CD1c-positive myeloid dendritic cell (primary cell): ENCODE results near the gene MTPN.

Experiments used
- DNase-seq: peaks from one replicate; pipeline ENCODE4 v3.0.0-alpha.2; 2016; ENCODE audit errors: extremely low spot score

Gene MTPN, protein sequence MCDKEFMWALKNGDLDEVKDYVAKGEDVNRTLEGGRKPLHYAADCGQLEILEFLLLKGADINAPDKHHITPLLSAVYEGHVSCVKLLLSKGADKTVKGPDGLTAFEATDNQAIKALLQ

DNA sequence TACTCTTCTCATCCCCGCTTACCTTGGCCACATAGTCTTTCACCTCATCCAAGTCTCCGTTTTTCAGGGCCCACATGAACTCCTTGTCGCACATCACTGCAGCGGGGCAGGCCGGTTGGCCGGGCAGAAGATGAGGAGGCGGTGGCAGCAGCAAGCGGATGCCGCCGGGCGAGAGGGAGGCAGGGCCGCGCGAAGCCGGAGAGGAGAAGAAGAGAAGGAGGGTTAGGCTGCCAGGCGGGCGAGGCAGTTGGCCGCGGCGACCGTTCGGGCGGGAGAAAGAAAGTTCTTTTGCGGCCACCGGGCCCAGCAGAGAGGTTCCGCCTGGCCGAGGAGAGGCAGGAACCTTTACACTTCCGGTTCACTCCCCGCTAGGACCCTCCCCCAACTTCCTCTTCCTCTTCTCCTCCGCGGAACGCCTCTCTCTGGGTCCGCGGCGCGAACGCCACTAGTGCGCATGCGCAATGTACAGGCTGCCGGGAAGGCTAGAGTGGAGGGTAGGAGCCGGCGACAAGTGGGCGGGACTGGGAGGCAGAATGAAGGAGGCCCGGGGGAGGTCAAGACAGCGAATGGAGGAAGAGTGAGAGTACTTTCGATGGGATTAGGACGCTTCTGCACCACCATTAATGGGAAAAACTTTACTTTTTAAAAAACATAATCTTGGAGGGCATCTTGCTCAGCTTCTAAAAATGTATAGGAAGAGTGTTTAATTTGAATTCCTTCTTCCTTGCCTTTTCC is at the start of gene MTPN:
Gene MTPN (minus strand): TSS at position 353 of the 735 bp plus-strand sequence. CDS start 259 bp downstream, at position 94.
- DNase-seq, result peak; percentile 99

DNA sequence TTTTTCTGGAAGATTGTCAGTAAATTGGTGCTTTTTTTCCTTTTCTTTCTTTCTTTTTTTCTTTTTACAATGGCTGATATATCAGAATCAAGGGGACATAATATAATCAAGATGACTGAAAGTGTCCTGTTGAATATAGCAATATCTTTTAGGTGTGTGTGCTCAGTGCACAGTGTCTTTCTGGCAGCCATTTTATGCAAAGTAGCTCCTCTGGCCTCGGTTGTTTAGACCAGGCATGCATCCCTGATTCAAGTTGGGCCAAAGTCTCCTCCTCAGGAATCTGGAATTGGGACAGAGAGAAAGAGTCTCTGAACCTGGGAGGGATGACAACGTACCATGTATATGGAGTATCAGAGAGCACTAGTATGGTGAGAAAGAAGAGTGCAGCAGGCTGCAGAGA is 49.0 kb upstream of the MTPN start:
- DNase-seq, result no peak

GRCh38 chr7:136023134-136023869 is 46.1 kb upstream of the MTPN start:
- DNase-seq, result no peak

DNA sequence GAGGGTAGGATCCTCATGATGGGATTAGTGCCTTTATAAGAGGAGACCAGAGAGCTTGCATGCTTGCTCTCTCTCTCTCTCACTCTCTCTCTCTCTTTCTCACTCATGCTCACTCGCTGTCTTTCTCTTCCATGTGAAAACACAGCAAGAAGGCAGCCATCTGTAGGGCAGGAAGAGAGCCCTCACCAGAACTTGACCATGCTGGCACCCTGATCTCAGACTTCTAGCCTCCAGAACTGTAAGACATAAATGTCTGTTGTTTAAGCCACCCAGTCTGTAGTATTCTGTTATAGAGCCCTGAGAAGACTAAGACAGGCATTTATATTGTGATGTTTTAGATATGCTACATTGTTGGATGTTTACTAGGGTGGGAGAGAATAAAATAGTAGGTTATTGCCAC is 43.4 kb upstream of the MTPN start:
- DNase-seq, result no peak

DNA sequence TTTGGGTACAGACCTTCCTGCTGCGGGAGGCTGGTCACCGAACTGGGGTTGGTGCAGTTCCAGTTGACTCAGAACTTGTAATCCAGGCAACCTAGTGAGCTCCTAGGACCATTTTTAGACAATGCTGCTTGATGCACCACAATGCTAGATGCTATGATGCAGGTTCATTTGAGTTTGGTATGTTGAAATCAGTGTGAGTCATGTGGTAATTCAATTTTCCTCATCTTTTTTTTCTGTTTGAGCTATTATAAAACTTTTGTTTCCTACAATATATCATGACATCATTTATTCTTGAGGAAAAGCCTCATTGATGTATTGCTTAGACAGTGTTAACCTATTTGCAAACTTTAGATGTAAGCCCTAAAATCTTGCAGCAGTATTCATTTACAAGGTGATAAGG is 40.9 kb upstream of the MTPN start:
- DNase-seq, result no peak

DNA sequence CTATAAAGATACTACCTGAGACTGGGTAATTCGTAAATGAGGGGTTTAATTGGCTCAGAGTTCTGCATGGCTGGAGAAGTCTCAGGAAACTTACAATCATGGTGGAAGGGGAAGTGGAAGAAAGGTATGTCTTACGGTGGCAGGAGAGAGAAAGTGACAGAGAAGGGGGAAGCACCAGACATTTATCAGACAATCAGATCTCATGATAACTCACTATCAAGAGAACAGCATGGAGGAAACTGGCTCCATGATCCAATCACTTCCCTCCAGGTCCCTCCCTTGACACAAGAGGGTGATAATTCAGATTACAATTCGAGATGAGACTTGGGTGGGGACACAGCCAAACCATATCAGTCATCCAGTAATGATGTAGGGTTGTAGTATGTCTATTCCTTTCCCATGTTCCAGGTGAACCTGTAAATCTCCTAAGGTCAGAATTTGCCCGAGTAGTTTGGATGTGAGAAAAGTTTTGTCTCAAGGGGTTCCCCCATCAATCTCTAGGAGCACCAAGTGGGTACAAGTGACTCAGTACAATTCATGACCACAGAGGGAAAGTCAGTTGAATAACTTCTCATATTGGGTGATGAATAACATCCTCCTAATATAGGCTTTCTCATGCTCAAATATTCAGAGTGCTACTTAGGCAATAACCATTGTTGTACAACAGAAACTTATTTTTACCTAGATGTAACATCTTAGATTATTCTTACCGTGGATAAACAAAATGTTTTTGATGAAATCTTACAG is 39.7 kb upstream of the MTPN start:
- DNase-seq, result no peak

DNA sequence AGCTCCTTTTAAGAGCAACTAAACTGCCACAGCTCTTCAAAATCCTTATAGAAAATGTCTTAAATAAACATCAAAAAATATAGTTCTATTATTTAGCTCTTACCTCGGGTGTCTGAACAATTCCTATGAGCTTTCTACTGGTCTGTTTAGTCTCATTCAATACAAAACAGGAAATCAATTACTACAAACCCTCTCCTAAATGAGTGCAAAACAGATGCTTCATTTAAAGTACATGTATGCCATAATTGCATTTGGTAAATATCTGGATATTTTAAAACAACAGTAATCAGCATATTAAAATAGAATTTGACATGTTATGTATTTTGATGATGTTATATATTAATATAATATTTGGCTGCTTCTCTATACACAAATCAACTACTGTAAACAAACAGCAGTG is 38.5 kb upstream of the MTPN start:
- DNase-seq, result no peak

GRCh38 chr7:136014659-136015058 is 37.5 kb upstream of the MTPN start:
- no peak for DNase-seq

DNA sequence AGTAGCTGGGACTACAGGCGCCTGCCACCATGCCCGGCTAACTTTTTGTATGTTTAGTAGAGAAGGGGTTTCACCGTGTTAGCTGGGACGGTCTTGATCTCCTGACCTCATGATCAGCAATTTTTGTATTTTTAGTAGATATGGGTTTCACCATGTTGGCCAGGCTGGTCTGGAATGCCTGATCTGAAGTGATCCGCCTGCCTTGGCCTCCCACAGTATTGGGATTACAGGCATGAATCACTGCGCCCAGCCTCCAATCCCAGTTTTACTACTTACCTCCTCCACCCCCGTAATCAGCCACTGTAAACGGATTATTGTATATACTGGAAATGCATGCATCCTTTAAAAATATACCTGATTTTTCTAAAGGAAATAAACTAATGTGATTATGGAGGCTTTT is 35.1 kb upstream of the MTPN start:
- no peak for DNase-seq

DNA sequence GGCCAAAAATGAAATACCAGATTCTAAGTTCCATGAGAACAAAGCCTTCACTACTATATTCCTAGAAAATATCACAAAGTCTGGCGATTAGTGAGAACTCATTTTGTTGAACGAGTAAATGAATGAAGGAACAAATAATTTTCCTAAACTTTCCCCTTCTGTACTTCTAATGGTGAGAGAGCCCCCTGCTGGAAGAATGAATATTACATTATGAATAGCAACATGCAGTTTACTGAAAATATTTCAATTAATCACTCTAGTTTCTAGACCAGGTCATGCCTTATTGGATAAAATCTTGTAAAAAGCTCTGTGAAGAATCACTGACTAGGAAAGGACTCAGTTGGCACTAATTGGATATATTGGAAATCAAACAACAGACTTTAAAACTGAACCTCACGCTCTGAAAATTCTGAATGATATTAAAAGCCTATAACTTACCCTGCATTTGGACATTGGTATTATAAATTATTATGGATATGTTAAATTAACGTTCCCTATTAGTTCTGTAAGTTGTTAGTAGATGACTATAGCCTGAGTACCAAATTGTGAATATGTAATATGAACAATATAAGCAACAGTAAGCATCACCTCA is 32.4 kb upstream of the MTPN start:
- DNase-seq, result peak; percentile 68

DNA sequence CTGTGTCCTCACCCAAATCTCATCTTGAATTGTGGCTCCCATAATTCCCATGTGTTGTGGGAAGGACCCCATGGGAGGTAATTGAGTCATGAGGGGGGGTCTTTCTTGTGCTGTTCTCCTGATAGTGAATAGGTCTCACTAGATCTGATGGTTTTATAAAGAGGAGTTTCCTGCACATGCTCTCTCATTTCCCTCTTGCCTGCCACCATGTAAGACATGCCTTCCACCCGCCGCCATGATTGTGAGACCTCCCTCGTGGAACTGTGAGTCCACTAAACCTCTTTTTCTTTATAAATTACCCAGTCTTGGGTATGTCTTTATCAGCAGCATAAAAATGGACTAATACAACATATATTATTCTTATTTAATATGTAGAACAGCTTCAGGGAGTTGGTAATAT is 29.0 kb upstream of the MTPN start:
- DNase-seq, result no peak

DNA sequence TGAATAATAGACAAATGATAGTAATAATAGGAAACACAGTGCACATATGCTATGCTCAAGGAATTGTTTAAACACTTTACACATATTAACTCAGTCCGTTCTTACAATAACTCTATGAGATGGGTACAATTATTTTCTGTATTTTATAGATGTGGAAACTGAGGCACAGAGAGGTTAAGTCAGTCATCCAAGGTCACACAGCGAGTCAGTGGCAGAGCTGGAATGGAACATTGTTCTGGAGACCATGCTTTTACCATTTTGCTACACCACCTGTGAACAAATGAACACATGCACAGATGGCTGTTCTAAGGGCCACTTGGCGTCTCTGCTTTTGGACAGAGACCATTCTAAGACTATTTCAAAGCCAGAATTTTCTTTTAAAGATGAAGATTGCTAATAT is 26.9 kb upstream of the MTPN start:
- DNase-seq, result no peak

DNA sequence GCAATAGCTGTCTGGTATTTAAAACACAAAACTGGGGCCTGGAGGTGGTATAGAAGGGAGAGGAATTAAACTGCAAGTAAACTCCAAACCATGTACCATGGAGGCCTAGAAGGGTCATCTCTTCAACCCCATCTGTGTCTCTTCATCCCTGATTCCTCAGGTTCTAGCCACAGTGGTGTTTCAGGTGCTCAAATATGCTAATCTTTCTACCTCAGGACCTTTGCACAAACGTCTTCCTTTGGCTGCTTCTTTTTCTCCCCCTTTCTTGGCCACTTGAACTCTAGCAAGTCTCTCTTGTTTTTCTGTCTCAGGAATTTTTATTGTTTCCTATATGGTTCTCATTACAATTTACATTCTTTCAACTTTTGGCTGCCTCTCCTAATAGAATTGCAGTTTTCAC is 25.6 kb upstream of the MTPN start:
- no peak for DNase-seq

- DNase-seq, result no peak
Observed at GRCh38 chr7:136000288-136000913, 23.2 kb upstream of the MTPN start.

DNA sequence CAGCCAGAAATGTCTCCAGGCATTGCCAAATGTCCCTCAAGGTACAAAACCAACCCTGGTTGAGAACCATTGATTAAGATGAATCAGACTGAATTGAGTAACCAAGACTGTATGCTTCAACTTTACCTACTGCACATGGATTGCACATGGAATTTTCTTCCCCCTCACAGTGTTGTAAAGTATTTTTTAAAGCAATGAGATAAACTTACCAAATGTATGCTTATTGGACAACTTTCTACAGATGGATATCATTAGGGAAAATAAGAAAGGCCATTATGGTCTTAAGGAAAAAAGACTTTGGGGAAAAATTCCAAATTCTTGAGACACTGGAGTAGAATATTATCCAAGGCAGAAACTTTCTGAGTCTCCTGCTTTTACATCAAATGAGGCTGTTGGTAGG is 20.9 kb upstream of the MTPN start:
- DNase-seq, result no peak

- DNase-seq, result no peak
Observed at GRCh38 chr7:135995748-135996147, 18.6 kb upstream of the MTPN start.

GRCh38 chr7:135994466-135995205 is 17.5 kb upstream of the MTPN start:
- no peak for DNase-seq

- no peak for DNase-seq
Observed at GRCh38 chr7:135993950-135994349, 16.8 kb upstream of the MTPN start.

- no peak for DNase-seq
Observed at GRCh38 chr7:135991906-135992305, 14.7 kb upstream of the MTPN start.

DNA sequence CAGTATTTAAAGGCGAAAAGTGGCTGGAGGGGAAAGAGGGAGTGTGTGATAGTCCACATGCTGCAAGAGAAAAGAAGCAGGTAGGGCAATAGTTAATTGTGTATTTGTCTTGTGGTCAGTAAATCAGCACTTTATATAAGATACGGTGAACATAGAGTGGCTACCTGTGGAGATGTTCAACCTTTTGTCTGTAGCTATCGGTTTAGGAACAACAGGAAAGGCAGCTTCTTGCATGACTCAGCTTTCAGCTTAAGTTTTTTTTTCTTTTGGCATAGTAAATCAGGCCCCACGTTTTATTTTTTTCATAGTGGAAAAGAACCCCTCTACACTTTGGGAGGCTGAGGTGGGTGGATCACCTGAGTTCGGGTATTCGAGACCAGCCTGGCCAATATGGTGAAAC is 14.2 kb upstream of the MTPN start:
- no peak for DNase-seq

DNA sequence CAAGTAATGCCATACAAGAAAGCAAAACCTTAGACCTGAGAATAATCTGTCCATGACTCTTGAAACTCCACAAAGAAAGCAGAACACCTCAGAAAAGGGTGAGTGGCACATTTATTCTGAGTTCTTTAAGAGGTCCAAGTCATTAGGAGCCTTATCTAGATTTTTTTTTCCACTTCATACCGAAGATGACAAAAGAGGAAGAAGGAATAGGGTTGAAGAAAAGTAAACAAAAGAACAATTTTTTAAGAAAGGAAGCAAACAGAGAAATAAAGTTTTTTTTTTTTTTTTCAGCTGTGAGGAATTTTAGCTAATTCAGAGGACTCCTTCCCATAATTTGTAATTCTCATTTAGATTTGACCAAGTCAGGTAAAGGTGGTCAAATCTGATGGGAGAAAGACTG is 13.1 kb upstream of the MTPN start:
- no peak for DNase-seq
